ENCODE results near the gene TJP1.
"Not testable (repeated sequence)": the region's sequence is repeated elsewhere in the genome, so short reads cannot be mapped to it uniquely, and the experiment has no call there.

The TJP1 gene

GRCh38 chr15:29696950-29697738 lies 125.1 kb downstream of the TJP1 start:
- no peak for DNase-seq

GRCh38 chr15:29696506-29696905 lies 125.8 kb downstream of the TJP1 start:
- not testable (repeated sequence) for DNase-seq

GRCh38 chr15:29695489-29696167 lies 126.6 kb downstream of the TJP1 start:
- DNase-seq, result no peak

- DNase-seq, result no peak
Measured at GRCh38 chr15:29693225-29693624, 129.0 kb downstream of the TJP1 start.

GRCh38 chr15:29692527-29692926 lies 129.7 kb downstream of the TJP1 start:
- no peak for DNase-seq

- no peak for DNase-seq
Measured at GRCh38 chr15:29690765-29691475, 131.3 kb downstream of the TJP1 start.

- DNase-seq, result no peak
Measured at GRCh38 chr15:29689287-29689986, 132.8 kb downstream of the TJP1 start.

- no peak for DNase-seq
Measured at GRCh38 chr15:29688506-29689286, 133.6 kb downstream of the TJP1 start.

- no peak for DNase-seq
Measured at GRCh38 chr15:29687939-29688505, 134.2 kb downstream of the TJP1 start.

GRCh38 chr15:29687204-29687815 lies 135.0 kb downstream of the TJP1 start:
- no peak for DNase-seq

GRCh38 chr15:29686445-29687203 lies 135.6 kb downstream of the TJP1 start:
- no peak for DNase-seq

- no peak for DNase-seq
Measured at GRCh38 chr15:29686079-29686425, 136.2 kb downstream of the TJP1 start.

- no peak for DNase-seq
Measured at GRCh38 chr15:29685156-29686078, 136.9 kb downstream of the TJP1 start.

GRCh38 chr15:29682781-29683180 lies 139.5 kb downstream of the TJP1 start:
- no peak for DNase-seq

- DNase-seq, result no peak
Measured at GRCh38 chr15:29682361-29682760, 139.9 kb downstream of the TJP1 start.

- DNase-seq, result no peak
Measured at GRCh38 chr15:29681946-29682345, 140.3 kb downstream of the TJP1 start.

GRCh38 chr15:29681166-29681845 lies 141.0 kb downstream of the TJP1 start:
- no peak for DNase-seq

- no peak for DNase-seq
Measured at GRCh38 chr15:29680465-29681165, 141.7 kb downstream of the TJP1 start.

Measured in NCI-H526 treated with DMSO at 0.1 percent for 48 hours (cell line).